ENCODE measurements around the gene DAAM1.
A peak's percentile ranks its signal among the peaks of the same experiment; 100 is the strongest.

DAAM1 gene

GRCh38 chr14:59187802-59188460 is 536 bp upstream of the DAAM1 start:
- DNase-seq = peak in 1 of 2 donors; percentile 7

GRCh38 chr14:59189091-59189785 is 771 bp downstream of the DAAM1 start:
- DNase-seq = peak; percentile 6 to 19

GRCh38 chr14:59189786-59190368 is 1.4 kb downstream of the DAAM1 start:
- DNase-seq = peak; percentile 80 to 85

GRCh38 chr14:59190372-59190771 is 1.9 kb downstream of the DAAM1 start:
- DNase-seq = peak; percentile 10 to 15

GRCh38 chr14:59195912-59196311 is 7.4 kb downstream of the DAAM1 start:
- DNase-seq = no peak

- no peak for DNase-seq
Measured at GRCh38 chr14:59197695-59198262, 9.3 kb downstream of the DAAM1 start.

GRCh38 chr14:59199205-59199604 is 10.7 kb downstream of the DAAM1 start:
- DNase-seq = no peak

GRCh38 chr14:59199614-59200013 is 11.1 kb downstream of the DAAM1 start:
- no peak for DNase-seq

GRCh38 chr14:59200195-59200594 is 11.7 kb downstream of the DAAM1 start:
- no peak for DNase-seq

- no peak for DNase-seq
Measured at GRCh38 chr14:59202031-59202430, 13.6 kb downstream of the DAAM1 start.

GRCh38 chr14:59204305-59204704 is 15.8 kb downstream of the DAAM1 start:
- no peak for DNase-seq

- DNase-seq = no peak
Measured at GRCh38 chr14:59206892-59207291, 18.4 kb downstream of the DAAM1 start.

- DNase-seq = no peak
Measured at GRCh38 chr14:59207506-59207933, 19.1 kb downstream of the DAAM1 start.

GRCh38 chr14:59208224-59208814 is 19.9 kb downstream of the DAAM1 start:
- DNase-seq = no peak

- DNase-seq = no peak
Measured at GRCh38 chr14:59208954-59209353, 20.5 kb downstream of the DAAM1 start.

- DNase-seq = no peak
Measured at GRCh38 chr14:59210621-59211020, 22.2 kb downstream of the DAAM1 start.

- no peak for DNase-seq
Measured at GRCh38 chr14:59213368-59214315, 25.2 kb downstream of the DAAM1 start.

GRCh38 chr14:59214702-59215302 is 26.3 kb downstream of the DAAM1 start:
- no peak for DNase-seq

- no peak for DNase-seq
Measured at GRCh38 chr14:59215322-59215721, 26.9 kb downstream of the DAAM1 start.

- no peak for DNase-seq
Measured at GRCh38 chr14:59215757-59216156, 27.3 kb downstream of the DAAM1 start.

- DNase-seq = no peak
Measured at GRCh38 chr14:59217011-59217410, 28.5 kb downstream of the DAAM1 start.

GRCh38 chr14:59221568-59221967 is 33.1 kb downstream of the DAAM1 start:
- DNase-seq = no peak
